HG03045 (cell line): ENCODE results near the gene SH2D6.
"Not testable (repeated sequence)": the region's sequence is repeated elsewhere in the genome, so short reads cannot be mapped to it uniquely, and the experiment has no call there.

ENCODE experiments used
- ATAC-seq: cut with Tn5 transposase; IDR thresholded peaks from one replicate; pipeline ENCODE4 v1.9.1; 2021; ENCODE audit warnings: mild to moderate bottlenecking, moderate library complexity; ENCODE audit not compliant: unreplicated experiment

SH2D6 gene

GRCh38 chr2:85468096-85468703, 49.7 kb downstream of the SH2D6 start:
- ATAC-seq: no peak

- no peak for ATAC-seq
Measured at GRCh38 chr2:85468704-85469349, 50.3 kb downstream of the SH2D6 start.

- no peak for ATAC-seq
Measured at GRCh38 chr2:85470850-85471800, 52.6 kb downstream of the SH2D6 start.

GRCh38 chr2:85472261-85472660, 53.7 kb downstream of the SH2D6 start:
- ATAC-seq: no peak

GRCh38 chr2:85475799-85476490, 57.4 kb downstream of the SH2D6 start:
- no peak for ATAC-seq

- ATAC-seq: no peak
Measured at GRCh38 chr2:85476624-85477023, 58.1 kb downstream of the SH2D6 start.

DNA sequence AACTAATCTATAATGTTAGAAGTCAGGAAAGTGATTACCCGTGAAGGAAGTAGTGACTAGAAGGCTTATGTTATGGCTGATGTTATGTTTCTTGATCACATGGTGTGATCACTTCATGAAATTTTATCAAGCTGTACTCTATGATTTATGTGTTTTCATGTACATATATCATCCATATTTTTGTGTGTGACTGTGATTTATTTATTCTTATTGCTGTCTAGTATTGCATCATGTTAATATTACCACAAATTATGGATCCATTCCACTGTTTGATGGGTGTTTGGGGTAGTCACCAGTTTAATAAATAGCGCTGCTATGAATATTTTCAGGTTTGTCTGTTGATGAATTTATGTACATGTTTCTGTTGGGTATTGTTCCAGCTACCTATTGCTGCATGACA, 59.4 kb downstream of the SH2D6 start:
- ATAC-seq: no peak

DNA sequence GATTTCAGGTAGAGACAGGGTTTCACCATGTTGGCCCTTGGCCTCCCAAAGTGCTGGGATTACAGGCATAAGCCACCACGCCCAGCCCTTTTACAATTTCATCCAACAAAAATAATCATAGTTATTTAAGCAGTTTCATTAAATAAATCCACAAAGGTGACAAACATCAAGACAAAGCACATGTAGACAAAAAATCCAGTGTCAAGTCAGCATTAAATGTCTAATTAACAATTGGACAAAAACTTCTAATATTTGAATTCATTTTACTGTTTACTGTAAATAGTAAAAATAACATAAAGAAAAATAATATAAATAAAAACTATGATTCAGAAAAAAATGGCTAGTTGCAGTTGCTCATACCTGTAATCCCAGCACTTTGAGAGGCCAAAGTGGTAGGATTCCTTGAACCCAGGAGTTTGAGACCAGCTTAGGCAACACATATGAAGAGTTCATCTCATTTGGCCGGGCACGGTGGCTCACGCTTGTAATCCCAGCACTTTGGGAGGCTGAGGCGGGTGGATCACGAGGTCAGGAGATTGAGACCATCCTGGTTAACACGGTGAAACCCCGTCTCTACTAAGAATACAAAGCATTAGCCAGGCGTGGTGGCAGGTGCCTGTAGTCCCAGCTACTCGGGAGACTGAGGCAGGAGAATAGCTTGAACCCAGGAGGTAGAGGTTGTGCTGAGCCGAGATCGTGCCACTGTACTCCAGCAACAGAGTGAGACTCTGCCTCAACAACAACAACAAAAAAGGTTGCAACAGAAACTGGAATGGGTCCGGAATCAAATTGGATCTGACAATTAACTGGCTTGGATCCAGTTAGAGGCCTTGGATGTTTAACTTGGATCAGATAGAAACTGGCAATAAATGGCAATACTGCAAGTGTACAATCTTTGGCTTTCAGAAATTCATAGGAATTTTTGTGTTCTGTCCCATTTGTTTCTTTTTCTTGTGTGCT, 63.6 kb downstream of the SH2D6 start:
- no peak for ATAC-seq

- ATAC-seq: not testable (repeated sequence)
Measured at GRCh38 chr2:85484615-85485014, 66.1 kb downstream of the SH2D6 start.

DNA sequence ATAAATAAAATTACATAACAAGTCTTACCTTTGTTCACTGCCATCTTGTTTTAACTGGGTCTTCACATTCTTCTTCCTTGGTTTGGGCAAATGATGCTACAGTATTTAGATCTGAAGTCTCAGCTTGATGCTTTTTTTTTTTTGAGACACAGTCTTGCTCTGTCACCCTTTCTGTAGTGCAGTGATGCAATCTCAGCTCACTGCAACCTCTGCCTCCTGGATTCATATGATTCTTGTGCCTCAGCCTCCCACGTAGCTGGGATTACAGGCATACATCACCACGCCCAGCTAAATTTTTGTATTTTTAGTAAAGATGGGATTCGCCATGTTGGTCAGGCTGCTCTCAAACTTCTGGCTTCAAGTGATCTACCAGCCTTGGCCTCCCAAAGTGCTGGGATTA, 67.3 kb downstream of the SH2D6 start:
- ATAC-seq: no peak
